SHP77 (cell line): ENCODE results near the gene CCNE1.
"Not testable (repeated sequence)": the region's sequence is repeated elsewhere in the genome, so short reads cannot be mapped to it uniquely, and the experiment has no call there.

Experiments
- DNase-seq, 2 experiments: peaks; one replicate each; lab custom pipeline; 2025; lab: John Stamatoyannopoulos, UW

Gene CCNE1

DNA sequence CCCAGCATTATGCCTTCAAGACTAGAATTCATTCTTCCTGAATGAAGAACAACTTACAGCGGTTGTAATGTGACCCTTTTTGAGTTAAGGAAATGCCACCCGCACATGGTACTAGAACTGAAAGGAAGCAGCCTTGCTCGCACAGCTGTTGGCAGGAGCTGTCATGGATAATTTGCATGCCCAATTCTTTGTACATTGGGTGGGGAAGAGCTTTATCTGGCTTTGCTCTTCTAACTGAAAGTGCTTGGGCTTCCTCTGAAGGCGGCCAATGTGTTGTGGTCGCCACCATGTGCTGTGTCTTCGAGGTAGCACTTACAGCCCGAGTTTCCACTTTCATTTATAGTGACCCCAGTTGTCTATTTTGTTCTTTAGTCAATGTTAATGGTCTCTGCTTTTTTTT, 3.4 kb downstream of the CCNE1 start:
- DNase-seq = no peak

- no peak for DNase-seq
Observed at GRCh38 chr19:29817316-29817715, 5.5 kb downstream of the CCNE1 start.

DNA sequence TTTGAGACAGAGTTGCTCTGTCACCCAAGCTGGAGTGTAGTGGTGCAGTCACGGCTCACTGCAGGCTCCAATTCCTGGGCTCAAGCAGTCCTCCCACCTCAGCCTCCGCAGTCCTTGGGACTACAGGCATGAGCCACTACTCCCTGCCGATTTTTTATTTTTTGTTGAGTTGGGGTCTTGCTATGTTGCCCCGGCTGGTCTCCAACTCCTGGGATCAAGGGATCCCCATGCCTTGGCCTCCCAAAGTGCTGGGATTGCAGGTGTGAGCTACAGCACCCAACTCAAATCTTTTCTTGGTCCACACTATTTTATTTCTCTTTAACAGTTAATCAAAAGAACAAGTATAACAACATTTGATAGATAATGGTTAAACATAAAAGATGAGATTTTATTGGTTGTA, 7.5 kb downstream of the CCNE1 start:
- no peak for DNase-seq

- DNase-seq = no peak
Observed at GRCh38 chr19:29819986-29820385, 8.2 kb downstream of the CCNE1 start.

GRCh38 chr19:29823581-29824330, 12.0 kb downstream of the CCNE1 start:
- DNase-seq = no peak

- DNase-seq = not testable (repeated sequence)
Observed at GRCh38 chr19:29825263-29825662, 13.5 kb downstream of the CCNE1 start.

- DNase-seq = no peak
Observed at GRCh38 chr19:29831041-29831548, 19.3 kb downstream of the CCNE1 start.

GRCh38 chr19:29831686-29832085, 19.9 kb downstream of the CCNE1 start:
- no peak for DNase-seq

- DNase-seq = no peak
Observed at GRCh38 chr19:29832801-29833200, 21.0 kb downstream of the CCNE1 start.

DNA sequence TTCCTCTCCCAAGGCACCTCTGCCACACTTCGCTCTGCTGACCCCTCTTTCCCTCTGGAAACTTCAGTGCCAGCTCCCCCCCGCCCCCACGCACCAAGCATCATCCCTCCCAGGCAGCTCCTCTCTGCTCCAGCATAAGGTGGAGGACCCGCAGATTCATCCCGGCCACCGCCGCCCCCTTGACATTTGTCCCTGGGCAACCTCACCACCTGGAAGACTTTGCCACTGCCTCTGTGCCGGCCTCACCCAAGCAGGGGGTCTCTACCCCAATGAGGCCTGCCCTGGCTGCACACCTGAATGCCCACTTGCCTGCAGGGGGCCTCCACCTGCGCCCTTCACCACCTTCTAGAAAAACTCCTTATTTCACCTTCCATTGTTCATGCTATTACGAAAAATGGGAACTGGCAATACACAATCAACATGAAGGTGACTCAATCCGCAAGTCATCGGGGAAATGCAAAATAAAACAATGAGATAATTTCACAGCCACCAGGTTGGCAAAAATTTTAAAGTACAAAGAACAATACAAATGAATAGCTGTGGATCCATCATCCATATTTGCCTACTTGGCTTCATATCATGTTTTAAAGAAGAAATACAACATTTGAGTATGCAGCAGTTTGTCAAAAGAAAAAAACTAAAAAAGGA, 21.9 kb downstream of the CCNE1 start:
- DNase-seq = no peak

GRCh38 chr19:29834991-29835846, 23.4 kb downstream of the CCNE1 start:
- DNase-seq = no peak

DNA sequence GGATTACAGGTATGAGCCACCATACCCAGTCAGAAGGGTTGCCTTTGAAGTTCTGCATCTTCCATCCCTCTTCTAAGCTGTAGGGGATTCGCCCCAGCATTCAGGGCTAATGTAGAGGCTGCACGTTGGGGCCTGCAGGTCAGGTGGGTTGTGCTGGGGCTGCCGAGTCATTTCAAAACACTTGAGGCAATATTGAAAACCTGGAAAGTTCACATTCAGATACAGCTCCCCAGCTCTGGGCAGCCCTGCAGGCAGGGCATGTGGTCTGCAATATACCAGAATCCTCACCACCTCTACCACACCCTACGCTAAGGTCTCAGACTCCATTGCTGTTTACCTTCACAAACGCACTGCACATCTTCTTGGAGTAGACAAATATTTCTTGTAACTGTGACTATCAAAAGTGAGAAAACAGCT, 24.6 kb downstream of the CCNE1 start:
- no peak for DNase-seq

- no peak for DNase-seq
Observed at GRCh38 chr19:29837448-29837981, 25.7 kb downstream of the CCNE1 start.

DNA sequence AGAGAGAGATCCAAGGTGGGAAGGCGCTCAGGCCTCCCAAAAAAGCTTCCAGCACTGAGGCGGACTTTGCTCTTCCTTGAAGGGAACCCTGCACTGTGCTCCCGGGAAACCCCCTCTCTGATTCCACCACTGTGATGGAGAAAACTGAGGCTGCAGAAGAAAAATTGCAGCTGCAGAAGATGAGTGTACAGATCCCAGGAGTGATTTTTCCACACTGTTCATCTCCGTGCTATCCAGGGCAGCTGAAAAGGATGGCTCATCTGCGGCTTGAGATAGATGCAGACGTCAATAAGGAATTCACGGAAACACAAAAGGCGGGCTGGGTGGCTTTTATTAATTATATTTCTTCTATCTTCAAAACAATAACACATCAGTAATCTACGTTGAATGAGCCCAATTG, 26.2 kb downstream of the CCNE1 start:
- DNase-seq = no peak

DNA sequence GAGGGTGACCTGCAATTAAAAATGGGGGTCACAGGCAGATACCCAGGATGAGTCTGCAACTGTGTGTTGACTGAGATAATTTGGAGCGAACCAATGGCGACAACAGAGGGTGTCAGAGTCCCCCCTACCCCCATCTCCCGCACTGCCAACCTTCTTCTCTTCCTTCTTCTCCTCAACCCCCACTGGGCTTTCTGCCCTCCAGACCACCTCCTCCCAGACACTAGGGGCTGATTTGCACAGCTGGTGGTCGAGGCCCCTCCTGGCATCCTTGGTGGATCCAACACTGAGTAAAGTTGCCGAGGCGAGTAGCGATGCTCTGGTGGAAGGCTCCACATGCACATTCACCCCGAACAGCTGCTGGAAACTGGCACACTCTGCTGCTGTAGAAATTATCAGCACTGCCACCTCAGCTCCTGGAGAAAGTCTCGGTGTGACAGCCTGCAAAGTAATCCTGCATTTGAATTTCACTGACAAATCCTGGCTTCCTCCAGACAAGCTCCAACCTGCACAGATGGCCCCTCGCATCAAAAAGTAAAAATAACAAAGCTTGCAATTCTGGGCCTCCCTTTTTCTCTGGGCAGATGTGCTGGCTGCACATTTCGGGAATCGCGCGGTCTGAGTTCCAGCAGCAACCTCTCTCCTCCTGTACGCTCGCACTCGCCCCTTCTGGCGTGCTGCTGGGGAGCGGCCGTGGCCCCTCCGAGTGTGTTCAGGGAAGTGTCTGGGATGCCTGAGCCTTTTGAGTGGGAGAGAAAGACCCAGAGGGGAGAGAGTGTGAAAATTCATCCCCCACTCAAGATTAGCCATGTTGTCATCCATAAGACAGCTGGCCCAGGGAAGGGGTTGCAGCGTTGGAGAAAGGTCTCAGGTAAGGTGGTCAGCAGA, 28.5 kb downstream of the CCNE1 start:
- no peak for DNase-seq

- DNase-seq = no peak
Observed at GRCh38 chr19:29841209-29841558, 29.4 kb downstream of the CCNE1 start.

- DNase-seq = no peak
Observed at GRCh38 chr19:29841559-29842367, 30.0 kb downstream of the CCNE1 start.

DNA sequence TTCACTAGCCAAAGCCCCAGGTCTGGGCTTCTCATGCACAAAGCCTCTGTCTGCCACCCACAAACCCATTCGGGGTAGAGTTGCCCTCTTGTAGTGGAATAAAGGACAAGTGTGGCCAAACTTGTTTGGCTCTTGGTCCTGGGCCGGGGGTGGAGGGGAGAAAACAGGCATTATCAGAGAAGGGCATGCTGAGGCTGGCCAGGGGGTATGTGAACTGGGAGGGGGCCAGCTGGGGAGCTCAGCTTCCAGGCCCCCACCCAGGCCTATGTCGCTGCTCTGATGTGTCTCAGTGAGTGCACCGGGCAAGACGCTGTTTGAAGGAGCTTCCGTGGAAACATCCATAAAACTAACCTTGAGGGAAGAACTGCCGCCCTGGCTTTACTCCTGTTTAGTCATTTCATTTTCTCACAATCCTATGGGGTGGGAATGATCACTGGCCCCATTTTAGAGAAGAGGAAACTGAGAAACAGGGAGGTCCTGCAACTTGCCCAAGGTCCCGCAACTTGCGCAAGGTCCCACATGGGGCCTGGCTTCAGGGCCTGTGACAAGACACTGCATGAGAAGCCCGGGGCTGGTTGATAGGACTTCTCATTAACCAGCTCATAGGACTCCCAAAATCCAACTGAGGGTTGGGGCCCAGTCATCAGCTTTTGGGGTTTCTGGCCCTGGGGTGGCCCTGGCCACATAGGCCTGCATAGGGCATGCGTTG, 30.8 kb downstream of the CCNE1 start:
- no peak for DNase-seq

- no peak for DNase-seq
Observed at GRCh38 chr19:29843180-29844051, 31.6 kb downstream of the CCNE1 start.
